K562 (cell line): ENCODE measurements around the gene EVL. TPM values are rescaled to one million over a fixed set of nuclear protein-coding genes. Genes with fewer than 3 reads are reported as not detected.

Source experiments
- ATAC-seq: fragments of 200-7000 bp; cut with Tn5 transposase; 3 replicates; pipeline ENCODE4 v1.9.1; 2020; ENCODE audit warnings: moderate library complexity
- BruUV-seq: library from RNA; stranded (reverse); fragments of 400-500 nt; replicated peaks from 2 replicates; lab custom pipeline; 2021; lab: Mats Ljungman, UMichigan
- CTCF ChIA-PET: fragments of 300-600 bp; formaldehyde crosslinking; extraction: SDS; loops from one replicate; lab custom pipeline; 2021; ENCODE audit warnings: low intra/inter-chr PET ratio; lab: Yijun Ruan, JAX
- POLR2A ChIA-PET: fragments of 300-600, 350-650 bp; sonication (Branson Sonifier 250); formaldehyde crosslinking; extraction: SDS; loops from one replicate; lab custom pipeline; 2021; ENCODE audit warnings: antibody characterized with exemption, inconsistent platforms; lab: Yijun Ruan, JAX
- DNase-seq, 4 experiments: peaks; one replicate each; pipeline versions ENCODE4 v3.0.0 to v3.0.0-alpha.2; 2011 to 2018; ENCODE audit warnings: low spot score in 3 of 4, mixed read lengths in 3 of 4; ENCODE audit errors: extremely low read depth in 1 of 4
- FAIRE-seq: peaks from 2 replicates; lab custom pipeline; 2011; peaks lifted over from hg19 to GRCh38; lab: Jason Lieb, UNC
- H2AFZ ChIP-seq: 2 replicates; pipeline ENCODE4 v1.6.0; 2011; ENCODE audit warnings: low read depth, low read length, control low read depth, inconsistent platforms
- H3K27ac ChIP-seq: fragments of 200-600 bp; 3 replicates; pipeline ENCODE4 v1.8.0; 2011; ENCODE audit warnings: low read depth, mild to moderate bottlenecking, control low read depth, inconsistent platforms, low read length, moderate library complexity, mixed read lengths; ENCODE audit errors: extremely low read depth
- H3K27me3 ChIP-seq, 2 experiments: fragments of 300-600 bp in 1 of 2; 2 replicates in 1 of 2; 3 replicates in 1 of 2; pipeline versions ENCODE4 v1.6.0 to v1.8.0; 2011; ENCODE audit warnings: inconsistent platforms in 2 of 2, low read length in 2 of 2, mild to moderate bottlenecking in 1 of 2, mixed read lengths in 1 of 2, moderate library complexity in 1 of 2; ENCODE audit not compliant: control insufficient read depth in 2 of 2, insufficient read depth in 2 of 2
- H3K36me3 ChIP-seq: fragments of 300-600 bp; 3 replicates; pipeline ENCODE4 v1.8.0; 2011; ENCODE audit warnings: mild to moderate bottlenecking, low read length, inconsistent platforms; ENCODE audit not compliant: control insufficient read depth, insufficient read depth
- H3K4me1 ChIP-seq, 2 experiments: fragments of 200-600 bp in 1 of 2; replicated peaks in 1 of 2; 2 replicates in 1 of 2; 3 replicates in 1 of 2; pipeline versions ENCODE4 v1.5.1 to v1.8.0; 2011; ENCODE audit warnings: inconsistent platforms in 2 of 2, low read length in 2 of 2, mild to moderate bottlenecking in 1 of 2, mixed read lengths in 1 of 2, moderate library complexity in 1 of 2; ENCODE audit not compliant: control insufficient read depth in 2 of 2, insufficient read depth in 2 of 2
- H3K4me2 ChIP-seq: 2 replicates; pipeline ENCODE4 v1.6.1; 2011; ENCODE audit warnings: low read length, control low read depth, inconsistent platforms, mixed read lengths; ENCODE audit not compliant: insufficient read depth
- H3K4me3 ChIP-seq: fragments of 200-600 bp; sonication (generic), shearing (Covaris generic); 2 replicates; pipeline ENCODE4 v1.5.1; 2016; ENCODE audit warnings: control low read depth, inconsistent platforms
- H3K79me2 ChIP-seq: fragments of 200-600 bp; 3 replicates; pipeline ENCODE4 v1.8.0; 2011; ENCODE audit warnings: low read length, inconsistent platforms; ENCODE audit not compliant: control insufficient read depth, insufficient read depth
- H3K9ac ChIP-seq, 2 experiments: 2 replicates each; pipeline versions ENCODE4 v1.6.0 to v1.6.1; 2011; ENCODE audit warnings: low read depth in 2 of 2, low read length in 2 of 2, control low read depth in 1 of 2, inconsistent platforms in 1 of 2, mild to moderate bottlenecking in 1 of 2, mixed read lengths in 1 of 2; ENCODE audit not compliant: insufficient read depth in 1 of 2
- H3K9me1 ChIP-seq: one replicate; pipeline ENCODE4 v1.6.0; 2011; ENCODE audit warnings: inconsistent platforms, mild to moderate bottlenecking, low read length, moderate library complexity; ENCODE audit not compliant: control insufficient read depth, insufficient read depth
- H3K9me3 ChIP-seq: replicated peaks from 2 replicates; pipeline ENCODE4 v1.5.1; 2011; ENCODE audit warnings: low read depth, low read length, inconsistent platforms; ENCODE audit not compliant: control insufficient read depth, insufficient read depth
- H4K20me1 ChIP-seq: replicated peaks from 2 replicates; pipeline ENCODE4 v1.6.1; 2011; ENCODE audit warnings: low read length, inconsistent platforms, mixed read lengths; ENCODE audit not compliant: control insufficient read depth, insufficient read depth
- PBX2 ChIP-seq, 2 experiments: IDR thresholded peaks in 1 of 2; conservative IDR thresholded peaks in 1 of 2; 2 replicates each; pipeline ENCODE4 v1.6.1; 2016; ENCODE audit warnings: low read depth in 2 of 2, mild to moderate bottlenecking in 1 of 2, missing compliant biosample characterization in 1 of 2, missing genetic modification characterization in 1 of 2, moderate library complexity in 1 of 2
- PKNOX1 ChIP-seq: fragments of 450-650 bp; IDR thresholded peaks from 2 replicates; pipeline ENCODE4 v1.6.1; 2016
- ZNF197 ChIP-seq: fragments of 200-800 bp; sonication (Bioruptor generic); IDR thresholded peaks from 2 replicates; pipeline ENCODE4 v1.6.1; 2016; ENCODE audit warnings: low read depth, missing genetic modification characterization, missing compliant biosample characterization
- WGBS: fragments of 100-300 bp; shearing (Covaris generic); methylation state at CpG from one replicate; pipeline ENCODE4 v1.1.6; 2016; ENCODE audit warnings: low coverage, mixed read lengths; ENCODE audit not compliant: insufficient coverage; ENCODE audit errors: missing lambda C conversion rate; 5-methylcytosine and 5-hydroxymethylcytosine counted together
- in situ Hi-C: fragments of 300-500 bp; cut with MboI; formaldehyde crosslinking; loops from 4 replicates; pipeline ENCODE4 v1.15.0; 2018; ENCODE audit warnings: inconsistent platforms, mixed read lengths
- intact Hi-C: fragments of 100-400 bp; cut with micrococcal nuclease; formaldehyde crosslinking; loops from 2 replicates; pipeline ENCODE4 v1.14.2; 2022
- polyA plus RNA-seq, 8 experiments: library from polyadenylated mRNA; depleted of rRNA in 4 of 8; stranded (reverse) in 5 of 8; unstranded in 3 of 8; fragments of >200 nt; fragmentation: Nextera tagmentation in 2 of 8; fragmentation: Illumina TruSeq in 1 of 8; extraction: Ambion mirVana in 2 of 8; extraction: Trizol in 1 of 8; gene quantifications; 2 replicates each; pipeline versions ENCODE4 v1.2.1 to v1.2.3, GENCODE V29; 2011 to 2014; ENCODE audit warnings: inconsistent platforms in 1 of 8, missing spikeins in 1 of 8
- total RNA-seq, 7 experiments: library from RNA; depleted of rRNA in 6 of 7; stranded (reverse); fragments of >200 nt in 6 of 7; fragmentation: Illumina TruSeq in 2 of 7; extraction: Trizol in 2 of 7; gene quantifications; 2 replicates each; pipeline versions ENCODE4 v1.2.1 to v1.2.3, GENCODE V29; 2011 to 2021; ENCODE audit warnings: low replicate concordance in 1 of 7
- TF ChIP-seq, protein P1 (sequence below): fragments of 250-450 bp; sonication (Bioruptor Pico); IDR thresholded peaks from 2 replicates; pipeline ENCODE4 v1.5.0; 2020; ENCODE audit warnings: mild to moderate bottlenecking
- TF ChIP-seq, protein P2 (sequence below): fragments of 250-450 bp; sonication (Bioruptor Pico); IDR thresholded peaks from 2 replicates; pipeline ENCODE4 v1.4.0; 2020; ENCODE audit warnings: mild to moderate bottlenecking, moderate library complexity, borderline replicate concordance

The EVL gene
- total and polyA plus RNA-seq, 9 of the 15 experiments (the other 6 are each of a cell fraction or from before 2014, with no cell fraction given) = 2.9 to 43.4 (median 23.9) TPM

GRCh38 chr14:100049220-100049619, 16.0 kb upstream of the EVL start:
- H3K27ac ChIP-seq = no peak overlapping the region
- in situ Hi-C loops (no loop called here), intact Hi-C loops (no loop called here)
- H3K4me3 ChIP-seq = no peak overlapping the region
- no peak overlapping the region for H3K9ac ChIP-seq
- DNase-seq = no peak
- CTCF ChIA-PET = no interaction called here
- peak; percentile 37; the same call in 1 of the 3 replicates for ATAC-seq
- no peaks in the 10 kb centered on the region for H3K9me3 ChIP-seq
- POLR2A ChIA-PET = interaction anchor here (0.9 to 1.3 kb wide), 2 partner anchors 9 to 11 kb away, joined by 3 to 4 read pairs; no protein-coding TSS in a partner anchor
- no peaks in the 10 kb centered on the region for H3K36me3 ChIP-seq
- 33% methylated on average over 2 of the region's 2 CpGs for WGBS
- no peaks in the 10 kb centered on the region for H3K9me1 ChIP-seq
- H3K79me2 ChIP-seq = peaks cover 3% of the 10 kb centered on the region; the same call in 2 of the 3 replicates
- peaks cover 3 to 11% of the 10 kb centered on the region in 2 experiments; a peak in 3 of 5 replicates for H3K4me1 ChIP-seq
- no peak overlapping the region for H2AFZ ChIP-seq
- TF ChIP-seq, protein P1, sequence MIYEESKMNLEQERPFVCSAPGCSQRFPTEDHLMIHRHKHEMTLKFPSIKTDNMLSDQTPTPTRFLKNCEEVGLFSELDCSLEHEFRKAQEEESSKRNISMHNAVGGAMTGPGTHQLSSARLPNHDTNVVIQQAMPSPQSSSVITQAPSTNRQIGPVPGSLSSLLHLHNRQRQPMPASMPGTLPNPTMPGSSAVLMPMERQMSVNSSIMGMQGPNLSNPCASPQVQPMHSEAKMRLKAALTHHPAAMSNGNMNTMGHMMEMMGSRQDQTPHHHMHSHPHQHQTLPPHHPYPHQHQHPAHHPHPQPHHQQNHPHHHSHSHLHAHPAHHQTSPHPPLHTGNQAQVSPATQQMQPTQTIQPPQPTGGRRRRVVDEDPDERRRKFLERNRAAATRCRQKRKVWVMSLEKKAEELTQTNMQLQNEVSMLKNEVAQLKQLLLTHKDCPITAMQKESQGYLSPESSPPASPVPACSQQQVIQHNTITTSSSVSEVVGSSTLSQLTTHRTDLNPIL (CRISPR knock-in tag) = no peak
- no peak overlapping the region for H3K4me2 ChIP-seq
- H3K27me3 ChIP-seq = no peaks in the 10 kb centered on the region
- H4K20me1 ChIP-seq = no peaks in the 10 kb centered on the region
- BruUV-seq = no TSS peak
- peak; percentile 29 for FAIRE-seq

GRCh38 chr14:100051103-100051502, 14.1 kb upstream of the EVL start:
- peak; percentile 71 for ATAC-seq
- ChIA-PET CTCF (no interaction called here), POLR2A (no interaction called here)
- no peaks in the 10 kb centered on the region for H3K9me1 ChIP-seq
- H3K9me3 ChIP-seq = no peaks in the 10 kb centered on the region
- FAIRE-seq = peak; percentile 11
- peaks cover 3 to 4% of the 10 kb centered on the region in 2 experiments; a peak in 3 of 5 replicates for H3K4me1 ChIP-seq
- intact Hi-C loops = no loop called here
- in situ Hi-C loops = no loop called here
- 65% methylated on average over 2 of the region's 2 CpGs for WGBS
- no peaks in the 10 kb centered on the region for H3K27me3 ChIP-seq
- H3K79me2 ChIP-seq = peaks cover 3% of the 10 kb centered on the region; the same call in 2 of the 3 replicates
- H3K4me2 ChIP-seq = no peak overlapping the region
- no TSS peak for BruUV-seq
- no peaks in the 10 kb centered on the region for H3K36me3 ChIP-seq
- no peak for DNase-seq
- no peak overlapping the region for H3K9ac ChIP-seq
- no peaks in the 10 kb centered on the region for H4K20me1 ChIP-seq
- H3K4me3 ChIP-seq = no peak overlapping the region
- H3K27ac ChIP-seq = no peak overlapping the region
- no peak overlapping the region for H2AFZ ChIP-seq
- TF ChIP-seq PKNOX1 (peak; percentile 78), PBX2 (CRISPR knock-in tag; IDR thresholded peaks at IDR 0.05; ENCODE audit: low read depth) (no peak), PBX2 (tag; conservative IDR thresholded peaks at IDR 0.05; ENCODE audit: low read depth) (0 out of 2 replicates have a peak, but pooled peaks have one; percentile 24), ZNF197 (no peak)
- TF ChIP-seq, protein P2, sequence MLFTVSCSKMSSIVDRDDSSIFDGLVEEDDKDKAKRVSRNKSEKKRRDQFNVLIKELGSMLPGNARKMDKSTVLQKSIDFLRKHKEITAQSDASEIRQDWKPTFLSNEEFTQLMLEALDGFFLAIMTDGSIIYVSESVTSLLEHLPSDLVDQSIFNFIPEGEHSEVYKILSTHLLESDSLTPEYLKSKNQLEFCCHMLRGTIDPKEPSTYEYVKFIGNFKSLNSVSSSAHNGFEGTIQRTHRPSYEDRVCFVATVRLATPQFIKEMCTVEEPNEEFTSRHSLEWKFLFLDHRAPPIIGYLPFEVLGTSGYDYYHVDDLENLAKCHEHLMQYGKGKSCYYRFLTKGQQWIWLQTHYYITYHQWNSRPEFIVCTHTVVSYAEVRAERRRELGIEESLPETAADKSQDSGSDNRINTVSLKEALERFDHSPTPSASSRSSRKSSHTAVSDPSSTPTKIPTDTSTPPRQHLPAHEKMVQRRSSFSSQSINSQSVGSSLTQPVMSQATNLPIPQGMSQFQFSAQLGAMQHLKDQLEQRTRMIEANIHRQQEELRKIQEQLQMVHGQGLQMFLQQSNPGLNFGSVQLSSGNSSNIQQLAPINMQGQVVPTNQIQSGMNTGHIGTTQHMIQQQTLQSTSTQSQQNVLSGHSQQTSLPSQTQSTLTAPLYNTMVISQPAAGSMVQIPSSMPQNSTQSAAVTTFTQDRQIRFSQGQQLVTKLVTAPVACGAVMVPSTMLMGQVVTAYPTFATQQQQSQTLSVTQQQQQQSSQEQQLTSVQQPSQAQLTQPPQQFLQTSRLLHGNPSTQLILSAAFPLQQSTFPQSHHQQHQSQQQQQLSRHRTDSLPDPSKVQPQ (CRISPR knock-in tag) = no peak
